K562 (cell line): ENCODE data around the gene PDE6G. TPM values are rescaled to one million over a fixed set of nuclear protein-coding genes. Genes with fewer than 3 reads are reported as not detected.

Source experiments
- ATF7 ChIP-seq: fragments of 450-650 bp; IDR thresholded peaks from 2 replicates; pipeline ENCODE4 v1.7.1; 2014; ENCODE audit warnings: mild to moderate bottlenecking, moderate library complexity
- FIP1L1 ChIP-seq: fragments of 200-400 bp; formaldehyde crosslinking; IDR thresholded peaks from 2 replicates; pipeline ENCODE4 v1.6.1; 2018; ENCODE audit warnings: mild to moderate bottlenecking, low read depth, low read length; ENCODE audit not compliant: poor library complexity, severe bottlenecking
- FOXJ3 ChIP-seq: sonication (generic); formaldehyde crosslinking; IDR thresholded peaks from 2 replicates; pipeline ENCODE4 v1.4.0; 2020; ENCODE audit warnings: mild to moderate bottlenecking, missing genetic modification reagents
- HDGF ChIP-seq: fragments of 450-650 bp; IDR thresholded peaks from 2 replicates; pipeline ENCODE4 v1.6.1; 2016
- MIER1 ChIP-seq: fragments of 450-650 bp; IDR thresholded peaks from 2 replicates; pipeline ENCODE4 v1.6.1; 2016; ENCODE audit warnings: antibody characterized with exemption, mild to moderate bottlenecking, low read depth
- MTF1 ChIP-seq: fragments of 250-450 bp; sonication (Bioruptor Pico); IDR thresholded peaks from 2 replicates; pipeline ENCODE4 v1.9.0; 2021; ENCODE audit warnings: moderate library complexity, mild to moderate bottlenecking, inconsistent platforms, borderline replicate concordance
- NFE2 ChIP-seq: IDR thresholded peaks from 2 replicates; pipeline ENCODE4 v1.6.1; 2014; ENCODE audit warnings: antibody characterized with exemption, low read depth
- NFIC ChIP-seq: fragments of 450-650 bp; IDR thresholded peaks from 2 replicates; pipeline ENCODE4 v1.6.1; 2017; ENCODE audit warnings: mild to moderate bottlenecking, inconsistent platforms
- PTTG1 ChIP-seq: fragments of 450-650 bp; IDR thresholded peaks from 2 replicates; pipeline ENCODE4 v1.6.1; 2016; ENCODE audit warnings: low read depth, mild to moderate bottlenecking, missing genetic modification characterization, missing compliant biosample characterization
- RNF2 ChIP-seq: sonication (generic); IDR thresholded peaks from 2 replicates; pipeline ENCODE4 v1.6.1; 2016
- TRIM25 ChIP-seq: fragments of 450-650 bp; IDR thresholded peaks from 2 replicates; pipeline ENCODE4 v1.7.0; 2016; ENCODE audit warnings: borderline replicate concordance
- WHSC1 ChIP-seq: IDR thresholded peaks from one replicate; pipeline ENCODE4 v1.6.1; 2012; ENCODE audit warnings: low read length, control low read depth, inconsistent platforms
- ZBTB49 ChIP-seq: sonication (generic); formaldehyde crosslinking; IDR thresholded peaks from 2 replicates; pipeline ENCODE4 v1.8.0; 2022; ENCODE audit warnings: missing genetic modification reagents, mild to moderate bottlenecking, borderline replicate concordance
- ZNF717 ChIP-seq: fragments of 250-450 bp; sonication (Bioruptor Pico); IDR thresholded peaks from 2 replicates; pipeline ENCODE4 v1.5.0; 2021
- ZZZ3 ChIP-seq: fragments of 450-650 bp; IDR thresholded peaks from 2 replicates; pipeline ENCODE4 v1.6.1; 2016; ENCODE audit warnings: antibody characterized with exemption, mild to moderate bottlenecking, moderate library complexity
- polyA plus RNA-seq, 8 experiments: library from polyadenylated mRNA; depleted of rRNA in 4 of 8; stranded (reverse) in 5 of 8; unstranded in 3 of 8; fragments of >200 nt; fragmentation: Nextera tagmentation in 2 of 8; fragmentation: Illumina TruSeq in 1 of 8; extraction: Ambion mirVana in 2 of 8; extraction: Trizol in 1 of 8; gene quantifications; 2 replicates each; pipeline versions ENCODE4 v1.2.1 to v1.2.3, GENCODE V29; 2011 to 2014; ENCODE audit warnings: inconsistent platforms in 1 of 8, missing spikeins in 1 of 8
- total RNA-seq, 7 experiments: library from RNA; depleted of rRNA in 6 of 7; stranded (reverse); fragments of >200 nt in 6 of 7; fragmentation: Illumina TruSeq in 2 of 7; extraction: Trizol in 2 of 7; gene quantifications; 2 replicates each; pipeline versions ENCODE4 v1.2.1 to v1.2.3, GENCODE V29; 2011 to 2021; ENCODE audit warnings: low replicate concordance in 1 of 7
- TF ChIP-seq, protein P1 (sequence below): sonication (generic); IDR thresholded peaks from 2 replicates; pipeline ENCODE4 v1.6.1; 2016
- TF ChIP-seq, protein P2 (sequence below): fragments of 450-650 bp; IDR thresholded peaks from 2 replicates; pipeline ENCODE4 v1.6.1; 2016; ENCODE audit warnings: borderline replicate concordance
- TF ChIP-seq, protein P3 (sequence below): fragments of 450-650 bp; formaldehyde crosslinking; IDR thresholded peaks from 2 replicates; pipeline ENCODE4 v1.4.0; 2020; ENCODE audit warnings: mild to moderate bottlenecking, moderate library complexity

The PDE6G gene
- total and polyA plus RNA-seq, 9 of the 15 experiments (the other 6 are each of a cell fraction or from before 2014, with no cell fraction given): 0.14 to 0.59 TPM; not detected in 7

- TF ChIP-seq MTF1 (CRISPR knock-in tag) (no peak), FIP1L1 (no peak), FOXJ3 (CRISPR knock-in tag) (no peak), ZBTB49 (CRISPR knock-in tag) (no peak), NFE2 (peak; percentile 60), PTTG1 (tag) (no peak), RNF2 (peak; percentile 60; the same call in 1 of the 2 replicates), HDGF (no peak), NFIC (no peak), TRIM25 (no peak), ZZZ3 (no peak), MIER1 (no peak), WHSC1 (no peak), ATF7 (no peak), ZNF717 (no peak)
- TF ChIP-seq, protein P1, sequence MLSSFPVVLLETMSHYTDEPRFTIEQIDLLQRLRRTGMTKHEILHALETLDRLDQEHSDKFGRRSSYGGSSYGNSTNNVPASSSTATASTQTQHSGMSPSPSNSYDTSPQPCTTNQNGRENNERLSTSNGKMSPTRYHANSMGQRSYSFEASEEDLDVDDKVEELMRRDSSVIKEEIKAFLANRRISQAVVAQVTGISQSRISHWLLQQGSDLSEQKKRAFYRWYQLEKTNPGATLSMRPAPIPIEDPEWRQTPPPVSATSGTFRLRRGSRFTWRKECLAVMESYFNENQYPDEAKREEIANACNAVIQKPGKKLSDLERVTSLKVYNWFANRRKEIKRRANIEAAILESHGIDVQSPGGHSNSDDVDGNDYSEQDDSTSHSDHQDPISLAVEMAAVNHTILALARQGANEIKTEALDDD: no peak
- TF ChIP-seq, protein P2, sequence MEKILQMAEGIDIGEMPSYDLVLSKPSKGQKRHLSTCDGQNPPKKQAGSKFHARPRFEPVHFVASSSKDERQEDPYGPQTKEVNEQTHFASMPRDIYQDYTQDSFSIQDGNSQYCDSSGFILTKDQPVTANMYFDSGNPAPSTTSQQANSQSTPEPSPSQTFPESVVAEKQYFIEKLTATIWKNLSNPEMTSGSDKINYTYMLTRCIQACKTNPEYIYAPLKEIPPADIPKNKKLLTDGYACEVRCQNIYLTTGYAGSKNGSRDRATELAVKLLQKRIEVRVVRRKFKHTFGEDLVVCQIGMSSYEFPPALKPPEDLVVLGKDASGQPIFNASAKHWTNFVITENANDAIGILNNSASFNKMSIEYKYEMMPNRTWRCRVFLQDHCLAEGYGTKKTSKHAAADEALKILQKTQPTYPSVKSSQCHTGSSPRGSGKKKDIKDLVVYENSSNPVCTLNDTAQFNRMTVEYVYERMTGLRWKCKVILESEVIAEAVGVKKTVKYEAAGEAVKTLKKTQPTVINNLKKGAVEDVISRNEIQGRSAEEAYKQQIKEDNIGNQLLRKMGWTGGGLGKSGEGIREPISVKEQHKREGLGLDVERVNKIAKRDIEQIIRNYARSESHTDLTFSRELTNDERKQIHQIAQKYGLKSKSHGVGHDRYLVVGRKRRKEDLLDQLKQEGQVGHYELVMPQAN: peak; percentile 82; the same call in 1 of the 2 replicates
- TF ChIP-seq, protein P3, sequence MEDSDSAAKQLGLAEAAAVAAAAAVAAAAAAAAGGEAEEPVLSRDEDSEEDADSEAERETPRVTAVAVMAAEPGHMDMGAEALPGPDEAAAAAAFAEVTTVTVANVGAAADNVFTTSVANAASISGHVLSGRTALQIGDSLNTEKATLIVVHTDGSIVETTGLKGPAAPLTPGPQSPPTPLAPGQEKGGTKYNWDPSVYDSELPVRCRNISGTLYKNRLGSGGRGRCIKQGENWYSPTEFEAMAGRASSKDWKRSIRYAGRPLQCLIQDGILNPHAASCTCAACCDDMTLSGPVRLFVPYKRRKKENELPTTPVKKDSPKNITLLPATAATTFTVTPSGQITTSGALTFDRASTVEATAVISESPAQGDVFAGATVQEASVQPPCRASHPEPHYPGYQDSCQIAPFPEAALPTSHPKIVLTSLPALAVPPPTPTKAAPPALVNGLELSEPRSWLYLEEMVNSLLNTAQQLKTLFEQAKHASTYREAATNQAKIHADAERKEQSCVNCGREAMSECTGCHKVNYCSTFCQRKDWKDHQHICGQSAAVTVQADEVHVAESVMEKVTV (CRISPR knock-in tag): no peak
Observed at GRCh38 chr17:81684442-81684911, 28.1 kb upstream of the PDE6G start (continued).
